Stimulated activated CD4-positive, alpha-beta T cell treated with anti-CD3 and anti-CD28 coated beads, Interleukin-1b, Interleukin-23, amount 100 ng/mL, for 4 hours (primary cell): ENCODE results near the gene AKNA.

Source experiments
- DNase-seq, 2 donors: peaks; one replicate each; pipeline ENCODE4 v3.0.0-alpha.2; 2020; ENCODE audit warnings: low read depth in 2 of 2

AKNA gene

GRCh38 chr9:114397219-114397847 is 9.6 kb upstream of the AKNA start:
- no peak for DNase-seq

GRCh38 chr9:114396558-114397218 is 8.9 kb upstream of the AKNA start:
- no peak for DNase-seq

- DNase-seq, result no peak
Observed at GRCh38 chr9:114395768-114396167, 8.0 kb upstream of the AKNA start.

GRCh38 chr9:114395334-114395617 is 7.5 kb upstream of the AKNA start:
- DNase-seq, result no peak

- DNase-seq, result no peak
Observed at GRCh38 chr9:114394523-114395333, 6.9 kb upstream of the AKNA start.

- DNase-seq, result no peak
Observed at GRCh38 chr9:114392749-114393112, 4.9 kb upstream of the AKNA start.

- DNase-seq, result no peak
Observed at GRCh38 chr9:114390952-114391351, 3.2 kb upstream of the AKNA start.

- DNase-seq, result no peak
Observed at GRCh38 chr9:114389612-114390368, 2.0 kb upstream of the AKNA start.

- no peak for DNase-seq
Observed at GRCh38 chr9:114388764-114389375, 1.1 kb upstream of the AKNA start.

- DNase-seq, result no peak
Observed at GRCh38 chr9:114388357-114388682, 538 bp upstream of the AKNA start.

- no peak for DNase-seq
Observed at GRCh38 chr9:114386886-114387679, 699 bp downstream of the AKNA start.

- no peak for DNase-seq
Observed at GRCh38 chr9:114386361-114386885, 1.4 kb downstream of the AKNA start.

GRCh38 chr9:114385397-114386181 is 2.2 kb downstream of the AKNA start:
- DNase-seq, result peak; percentile 66 to 78

- no peak for DNase-seq
Observed at GRCh38 chr9:114384836-114385396, 2.9 kb downstream of the AKNA start.

- no peak for DNase-seq
Observed at GRCh38 chr9:114384341-114384740, 3.4 kb downstream of the AKNA start.

- DNase-seq, result no peak
Observed at GRCh38 chr9:114383521-114384231, 4.1 kb downstream of the AKNA start.

- peak; percentile 27 to 65 for DNase-seq
Observed at GRCh38 chr9:114382699-114383520, 4.9 kb downstream of the AKNA start.

- DNase-seq, result no peak
Observed at GRCh38 chr9:114378883-114379282, 8.9 kb downstream of the AKNA start.
